HG02623 (cell line): ENCODE results near the gene C17orf67.
"Not testable (repeated sequence)": the region's sequence is repeated elsewhere in the genome, so short reads cannot be mapped to it uniquely, and the experiment has no call there.

Source experiments
- ATAC-seq: cut with Tn5 transposase; IDR thresholded peaks from one replicate; pipeline ENCODE4 v1.9.1; 2021; ENCODE audit warnings: moderate library complexity; ENCODE audit not compliant: unreplicated experiment

The C17orf67 gene

DNA sequence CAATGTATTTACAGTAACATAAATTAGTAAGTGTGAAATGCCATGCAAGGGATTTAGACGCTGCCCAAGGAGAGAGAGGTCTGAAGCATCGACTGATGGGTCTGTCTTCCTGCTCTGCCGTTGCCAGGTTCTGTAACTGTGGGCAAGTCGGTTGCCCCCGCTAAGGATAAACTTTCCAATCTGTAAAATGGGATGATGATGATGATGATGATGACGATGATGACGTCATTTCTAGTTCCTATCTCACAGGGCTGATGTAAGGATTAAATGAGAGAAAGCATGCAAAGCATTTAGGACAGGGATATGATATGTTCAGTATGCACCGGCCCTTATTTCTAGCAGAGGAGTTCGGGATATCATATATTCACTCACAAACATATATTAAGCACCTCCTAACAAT lies 54.8 kb downstream of the C17orf67 start:
- no peak for ATAC-seq

GRCh38 chr17:56777859-56778258 lies 55.9 kb downstream of the C17orf67 start:
- ATAC-seq: no peak

- ATAC-seq: no peak
Observed at GRCh38 chr17:56774650-56775049, 59.1 kb downstream of the C17orf67 start.

DNA sequence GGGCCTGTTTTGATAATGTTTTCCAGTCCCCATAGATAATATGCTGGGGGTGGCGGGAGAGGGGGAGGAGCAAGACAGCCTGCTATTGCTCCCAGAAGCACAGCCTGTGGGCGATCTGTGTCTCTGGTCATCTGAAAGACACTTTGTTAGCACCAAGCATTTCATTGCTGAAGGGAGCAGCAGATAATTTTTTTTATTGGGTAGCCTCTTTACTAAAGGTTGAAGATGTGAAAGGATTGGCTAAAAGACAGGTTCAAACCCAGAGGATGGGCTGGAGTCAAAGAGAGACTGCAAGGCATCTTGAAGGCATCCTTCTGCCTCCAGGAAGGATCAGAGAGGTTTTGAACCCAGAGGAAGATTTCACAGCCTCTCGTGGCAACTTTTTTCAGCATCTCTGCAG lies 60.6 kb downstream of the C17orf67 start:
- ATAC-seq: no peak

- ATAC-seq: no peak
Observed at GRCh38 chr17:56772442-56772841, 61.3 kb downstream of the C17orf67 start.

DNA sequence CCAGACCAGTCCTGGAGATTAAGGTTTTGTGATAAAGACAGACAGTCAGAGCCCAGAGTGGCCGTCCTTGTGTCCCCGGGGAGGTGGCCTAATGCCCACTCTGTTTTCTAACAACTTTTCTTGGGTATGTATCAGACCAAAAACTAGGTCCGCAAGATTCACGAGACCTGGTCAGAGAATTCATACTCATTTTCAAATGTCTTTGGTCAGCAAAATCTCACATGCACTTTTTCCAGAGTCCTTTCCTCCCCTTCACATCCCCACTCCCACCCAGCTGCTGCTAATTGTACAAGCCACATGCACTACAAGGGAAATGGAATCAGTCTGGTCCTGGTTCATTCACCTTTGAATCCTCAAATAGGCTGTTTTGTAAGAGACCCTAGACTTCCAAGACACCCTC lies 61.7 kb downstream of the C17orf67 start:
- ATAC-seq: no peak

- ATAC-seq: no peak
Observed at GRCh38 chr17:56771563-56771962, 62.2 kb downstream of the C17orf67 start.

- ATAC-seq: no peak
Observed at GRCh38 chr17:56770427-56770826, 63.3 kb downstream of the C17orf67 start.

GRCh38 chr17:56765449-56765848 lies 68.3 kb downstream of the C17orf67 start:
- ATAC-seq: no peak

DNA sequence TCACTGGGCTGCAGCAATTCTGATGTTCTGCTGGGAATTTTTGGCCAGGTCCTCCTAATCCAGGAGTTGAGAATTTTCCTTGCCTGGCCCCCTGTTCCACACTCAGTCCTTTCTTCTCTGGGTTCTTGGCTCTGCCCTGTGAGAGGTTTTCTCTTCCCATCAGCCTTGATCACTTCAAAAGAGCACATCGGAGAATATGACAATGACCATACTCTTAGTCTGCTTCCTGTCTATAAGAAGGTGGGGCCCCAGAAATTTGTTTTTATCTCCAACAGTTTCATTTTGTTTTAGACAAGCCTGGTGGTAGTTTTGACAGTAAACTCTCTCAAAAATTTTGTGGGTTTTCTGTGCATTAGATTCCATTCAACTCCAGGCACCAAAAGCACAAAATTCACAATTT lies 70.7 kb downstream of the C17orf67 start:
- no peak for ATAC-seq

DNA sequence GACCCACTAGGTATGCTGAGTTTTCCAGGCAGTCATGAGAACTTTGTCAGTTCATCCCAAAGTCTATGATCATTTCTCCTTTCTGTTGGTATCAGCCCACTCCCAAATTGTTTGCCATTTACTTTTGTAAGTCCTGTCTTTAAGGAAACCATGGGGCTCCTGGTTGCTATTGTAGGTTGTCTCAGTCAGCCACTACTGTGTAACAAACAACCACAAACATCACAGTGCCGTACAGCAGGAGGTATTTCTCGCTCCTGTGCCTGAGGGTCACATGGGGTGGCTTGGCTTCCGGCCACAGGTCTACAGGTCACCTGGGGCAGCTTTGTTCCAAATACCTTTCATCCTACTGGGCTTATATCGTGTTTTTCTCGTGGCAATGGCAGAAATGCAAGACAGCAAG lies 71.6 kb downstream of the C17orf67 start:
- ATAC-seq: no peak

GRCh38 chr17:56761387-56761786 lies 72.3 kb downstream of the C17orf67 start:
- no peak for ATAC-seq

GRCh38 chr17:56757611-56758010 lies 76.1 kb downstream of the C17orf67 start:
- ATAC-seq: not testable (repeated sequence)

DNA sequence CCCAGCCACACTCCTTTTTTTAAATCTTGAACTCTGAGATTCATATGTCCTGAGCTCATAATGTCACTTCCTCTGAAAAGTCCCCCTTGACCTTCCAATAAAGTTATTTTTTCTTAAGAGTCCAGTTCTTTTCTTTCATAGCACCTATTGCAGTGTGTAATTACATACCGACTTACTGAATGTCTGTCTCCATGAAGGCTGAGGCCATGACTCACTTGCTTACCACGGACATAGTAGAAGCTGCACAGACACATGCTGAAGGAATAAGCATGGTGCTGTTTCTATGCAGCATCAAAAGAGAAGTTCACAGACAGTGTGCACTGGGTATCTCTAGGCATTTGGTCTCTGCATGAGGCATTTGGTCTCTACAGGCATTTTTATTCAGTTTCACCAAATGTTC lies 77.2 kb downstream of the C17orf67 start:
- ATAC-seq: no peak

- no peak for ATAC-seq
Observed at GRCh38 chr17:56755310-56755709, 78.4 kb downstream of the C17orf67 start.

- no peak for ATAC-seq
Observed at GRCh38 chr17:56754523-56755208, 79.1 kb downstream of the C17orf67 start.

- no peak for ATAC-seq
Observed at GRCh38 chr17:56752263-56752836, 81.4 kb downstream of the C17orf67 start.

- no peak for ATAC-seq
Observed at GRCh38 chr17:56751145-56751738, 82.5 kb downstream of the C17orf67 start.

DNA sequence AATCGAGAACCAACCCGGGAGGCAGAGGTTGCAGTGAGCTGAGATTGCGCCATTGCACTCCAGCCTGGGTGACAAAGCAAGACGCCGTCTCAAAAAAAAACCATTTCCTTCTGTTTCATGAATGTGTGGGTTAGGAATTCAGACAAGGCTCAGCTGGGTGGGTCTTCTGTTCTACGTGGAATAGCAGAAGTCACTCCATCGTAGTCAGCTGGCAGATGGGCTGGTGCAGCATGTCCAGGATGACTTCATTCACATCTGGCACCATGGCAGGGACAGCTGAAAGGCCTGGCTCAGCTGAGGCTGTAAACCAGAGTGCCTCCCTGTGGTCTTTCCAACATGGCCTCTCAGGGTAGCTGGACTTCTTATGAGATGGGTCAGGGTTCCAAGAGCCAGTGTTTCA lies 89.0 kb downstream of the C17orf67 start:
- ATAC-seq: no peak

DNA sequence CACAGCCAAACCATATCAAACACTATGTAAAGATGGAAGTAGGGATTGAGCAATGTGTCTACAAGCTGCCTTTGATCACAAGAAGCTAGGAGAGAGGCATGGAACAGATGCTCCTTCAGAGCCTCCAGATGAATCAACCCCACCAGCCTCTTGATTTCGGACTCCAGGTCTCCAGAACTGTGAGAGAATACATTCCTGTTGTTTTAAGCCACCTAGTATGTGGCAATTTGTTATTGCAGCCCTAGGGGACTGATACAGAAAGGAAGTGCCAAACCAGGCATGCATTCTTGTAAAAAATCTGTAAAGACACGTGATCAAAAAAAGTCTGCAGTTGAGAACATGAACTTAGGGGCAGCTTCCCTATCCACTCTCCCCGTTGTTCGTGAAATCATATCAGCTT lies 91.1 kb downstream of the C17orf67 start:
- no peak for ATAC-seq
